ENCODE results near the gene ACOT2. TPM values are rescaled to one million over a fixed set of nuclear protein-coding genes. Genes with fewer than 3 reads are reported as not detected.

The ACOT2 gene
- total RNA-seq, 1 experiment from 2014 or later, result 18.3 TPM

- no peak for DNase-seq (ENCODE audit: low spot score)
Measured at GRCh38 chr14:73613419-73613963, 44.5 kb downstream of the ACOT2 start.

GRCh38 chr14:73616831-73617230 lies 47.8 kb downstream of the ACOT2 start:
- no peak for DNase-seq (ENCODE audit: low spot score)

- no peak for DNase-seq (ENCODE audit: low spot score)
Measured at GRCh38 chr14:73619524-73619923, 50.5 kb downstream of the ACOT2 start.

GRCh38 chr14:73620268-73620667 lies 51.3 kb downstream of the ACOT2 start:
- no peak for DNase-seq (ENCODE audit: low spot score)

DNA sequence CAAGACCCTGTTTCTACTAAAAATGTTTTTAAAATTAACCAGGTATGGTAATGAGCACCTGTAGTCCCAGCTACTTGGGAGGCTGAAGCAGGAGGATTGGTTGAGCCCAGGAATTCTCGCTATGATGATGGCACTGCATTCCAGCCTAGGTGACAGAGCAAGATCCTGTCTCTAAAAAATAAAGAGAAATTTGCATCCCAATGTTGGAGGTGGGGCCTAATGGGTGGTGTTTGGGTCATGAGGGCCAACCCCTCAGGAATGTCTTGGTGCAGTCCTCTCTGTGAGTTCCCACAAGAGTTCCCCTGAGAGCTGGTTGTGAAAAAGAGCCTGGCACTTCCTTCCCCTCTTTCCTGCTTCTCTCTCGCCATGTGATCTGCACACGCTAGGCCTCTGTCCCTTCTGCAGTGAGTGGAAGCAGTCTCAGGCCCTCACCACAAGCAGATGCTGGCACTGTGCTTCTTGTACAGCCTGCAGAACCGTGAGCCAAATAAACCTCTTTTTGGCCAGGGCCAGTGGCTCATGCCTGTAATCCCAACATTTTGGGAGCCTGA lies 54.6 kb downstream of the ACOT2 start:
- no peak for DNase-seq (ENCODE audit: low spot score)

Other genes starting within 250 kb of the ACOT2 start
- 19.6 and 19.9 TPM in 2 replicates for gene NUMB, start 110.7 kb upstream of the ACOT2 start, total RNA-seq (2014; rRNA removed; shearing (Covaris generic))
- 17.9 and 23.3 TPM in 2 replicates for gene RIOX1, start 78.3 kb upstream of the ACOT2 start, total RNA-seq (2014; rRNA removed; shearing (Covaris generic))
- 4.0 and 4.1 TPM in 2 replicates for gene ACOT1, start 32.1 kb upstream of the ACOT2 start, total RNA-seq (2014; rRNA removed; shearing (Covaris generic))
- gene HEATR4, start 10.3 kb upstream of the ACOT2 start, total RNA-seq (2014; rRNA removed; shearing (Covaris generic)), result 0.10 TPM in 1 of 2 replicates, not detected in the other
- gene ACOT4, start 22.7 kb downstream of the ACOT2 start, total RNA-seq (2014; rRNA removed; shearing (Covaris generic)), result 3.3 and 3.5 TPM in 2 replicates
- gene ACOT6, start 43.3 kb downstream of the ACOT2 start, total RNA-seq (2014; rRNA removed; shearing (Covaris generic)), result not detected in 2 replicates
- 1.1 and 3.2 TPM in 2 replicates for gene DNAL1, start 75.8 kb downstream of the ACOT2 start, total RNA-seq (2014; rRNA removed; shearing (Covaris generic))
- 6.3 and 7.5 TPM in 2 replicates for gene PNMA1, start 145.2 kb downstream of the ACOT2 start, total RNA-seq (2014; rRNA removed; shearing (Covaris generic))

Data from HT-29 (cell line).